HepG2 (cell line): ENCODE measurements around the gene BPHL. TPM values are rescaled to one million over a fixed set of nuclear protein-coding genes. Genes with fewer than 3 reads are reported as not detected.

Experiments used
- DNMT1 ChIP-seq: sonication (generic); formaldehyde crosslinking; IDR thresholded peaks from 2 replicates; pipeline ENCODE4 v1.5.1; 2020; ENCODE audit warnings: mild to moderate bottlenecking, missing genetic modification reagents
- FOSL2 ChIP-seq: sonication (generic); formaldehyde crosslinking; IDR thresholded peaks from 2 replicates; pipeline ENCODE4 v1.4.0; 2020; ENCODE audit warnings: missing genetic modification reagents
- GLMP ChIP-seq: sonication (generic); formaldehyde crosslinking; IDR thresholded peaks from 2 replicates; pipeline ENCODE4 v1.9.0; 2021; ENCODE audit warnings: missing genetic modification reagents, mild to moderate bottlenecking, borderline replicate concordance
- IKZF4 ChIP-seq: sonication (generic); formaldehyde crosslinking; IDR thresholded peaks from 2 replicates; pipeline ENCODE4 v1.5.1; 2020; ENCODE audit warnings: borderline replicate concordance, mild to moderate bottlenecking, low read depth, missing genetic modification reagents; ENCODE audit errors: not compliant biosample characterization
- JUND ChIP-seq: sonication (generic); formaldehyde crosslinking; IDR thresholded peaks from 2 replicates; pipeline ENCODE4 v1.8.0; 2022; ENCODE audit warnings: mild to moderate bottlenecking, missing genetic modification reagents
- NAIF1 ChIP-seq: sonication (generic); formaldehyde crosslinking; IDR thresholded peaks from 2 replicates; pipeline ENCODE4 v1.5.0; 2020; ENCODE audit warnings: mild to moderate bottlenecking, missing genetic modification reagents, borderline replicate concordance
- ONECUT2 ChIP-seq: sonication (generic); formaldehyde crosslinking; IDR thresholded peaks from 2 replicates; pipeline ENCODE4 v1.4.0; 2020; ENCODE audit warnings: missing genetic modification reagents
- PAXIP1 ChIP-seq: sonication (generic); formaldehyde crosslinking; conservative IDR thresholded peaks from 2 replicates; pipeline ENCODE4 v1.4.0; 2020; ENCODE audit warnings: mild to moderate bottlenecking, missing genetic modification reagents, moderate library complexity
- POLR2AphosphoS5 ChIP-seq: IDR thresholded peaks from 2 replicates; pipeline ENCODE4 v1.6.1; 2012; ENCODE audit warnings: low read depth, low read length
- RARA ChIP-seq: IDR thresholded peaks from 2 replicates; pipeline ENCODE4 v1.6.1; 2016; ENCODE audit warnings: missing genetic modification reagents, missing compliant biosample characterization
- SCMH1 ChIP-seq: sonication (generic); formaldehyde crosslinking; IDR thresholded peaks from 2 replicates; pipeline ENCODE4 v1.9.0; 2021; ENCODE audit warnings: missing genetic modification reagents, mild to moderate bottlenecking, borderline replicate concordance
- SMAD1 ChIP-seq: sonication (generic); formaldehyde crosslinking; IDR thresholded peaks from 2 replicates; pipeline ENCODE4 v1.4.0; 2020; ENCODE audit warnings: missing genetic modification reagents, low read depth, mild to moderate bottlenecking, borderline replicate concordance
- TGIF2 ChIP-seq: IDR thresholded peaks from 2 replicates; pipeline ENCODE4 v1.6.1; 2016; ENCODE audit warnings: control low read depth, missing compliant biosample characterization
- ZBTB33 ChIP-seq: sonication (generic); formaldehyde crosslinking; IDR thresholded peaks from 2 replicates; pipeline ENCODE4 v1.4.0; 2020; ENCODE audit warnings: missing genetic modification reagents
- ZBTB34 ChIP-seq: sonication (generic); formaldehyde crosslinking; IDR thresholded peaks from 2 replicates; pipeline ENCODE4 v1.8.0; 2022; ENCODE audit warnings: mild to moderate bottlenecking, missing genetic modification reagents
- ZNF367 ChIP-seq: sonication (generic); formaldehyde crosslinking; IDR thresholded peaks from 2 replicates; pipeline ENCODE4 v1.4.0; 2020; ENCODE audit warnings: missing genetic modification reagents, borderline replicate concordance
- ZNF687 ChIP-seq: sonication (generic); formaldehyde crosslinking; IDR thresholded peaks from 2 replicates; pipeline ENCODE4 v1.5.1; 2020; ENCODE audit warnings: mild to moderate bottlenecking, missing genetic modification reagents, moderate library complexity
- polyA plus RNA-seq, 8 experiments: library from polyadenylated mRNA; depleted of rRNA in 3 of 8; stranded (reverse) in 7 of 8; unstranded in 1 of 8; fragments of >200 nt; fragmentation: Illumina TruSeq in 4 of 8; extraction: Trizol in 4 of 8; gene quantifications; 2 replicates each; pipeline versions ENCODE4 v1.2.1 to v1.2.3, GENCODE V29; 2011 to 2016; ENCODE audit warnings: low read depth in 4 of 8, missing spikeins in 1 of 8, mixed read lengths in 1 of 8; ENCODE audit not compliant: insufficient read depth in 1 of 8
- total RNA-seq, 5 experiments: library from RNA; depleted of rRNA; stranded (reverse); fragments of >200 nt; fragmentation: Illumina TruSeq; extraction: Trizol; gene quantifications; 2 replicates each; pipeline ENCODE4 v1.2.3, GENCODE V29; 2016; ENCODE audit warnings: low read depth in 1 of 5

BPHL gene
- total and polyA plus RNA-seq, 2 of the 13 experiments (the other 11 are each of a cell fraction or from before 2014, with no cell fraction given), result 37.8 to 39.5 TPM

- TF ChIP-seq ZBTB33 (CRISPR knock-in tag) (peak; percentile 33; the same call in 1 of the 2 replicates), IKZF4 (no peak), ZNF687 (CRISPR knock-in tag) (peak; percentile 73), NAIF1 (0 out of 2 replicates have a peak, but pooled peaks have one; percentile 70), SCMH1 (CRISPR knock-in tag) (no peak), POLR2AphosphoS5 (peak; percentile 49; the same call in 1 of the 2 replicates), DNMT1 (CRISPR knock-in tag) (no peak), JUND (CRISPR knock-in tag) (no peak), FOSL2 (CRISPR knock-in tag) (peak; percentile 66), GLMP (CRISPR knock-in tag) (no peak), ZBTB34 (CRISPR knock-in tag) (no peak), RARA (CRISPR knock-in tag) (peak; percentile 70), SMAD1 (CRISPR knock-in tag) (no peak), ZNF367 (CRISPR knock-in tag) (no peak), ONECUT2 (CRISPR knock-in tag) (no peak), TGIF2 (no peak), PAXIP1 (CRISPR knock-in tag) (peak; percentile 82)
These were observed 17.3 kb downstream of the BPHL start (continued) for GRCh38 chr6:3135668-3136291.
